ENCODE measurements around the gene PVALB.

DNA sequence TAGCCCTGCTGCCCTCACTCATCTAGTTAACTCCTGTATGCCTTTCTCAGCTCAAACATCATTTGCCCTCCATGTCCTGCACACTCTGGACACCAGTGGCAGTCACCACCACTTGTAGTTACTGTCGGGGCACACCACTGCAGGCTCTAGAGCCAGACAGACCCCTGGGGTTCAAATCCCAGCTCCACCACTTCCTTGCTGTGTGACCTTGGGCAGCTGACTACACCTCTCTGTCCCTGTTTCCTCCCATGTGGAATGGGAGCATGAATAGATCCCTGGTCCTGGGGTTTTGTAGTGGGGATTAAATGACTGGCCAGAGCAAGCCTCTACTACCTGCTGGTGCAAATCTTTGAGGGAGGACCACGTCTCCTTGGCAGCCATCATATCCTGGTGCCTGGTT, 33.1 kb downstream of the PVALB start:
- TF ChIP-seq, protein P1, sequence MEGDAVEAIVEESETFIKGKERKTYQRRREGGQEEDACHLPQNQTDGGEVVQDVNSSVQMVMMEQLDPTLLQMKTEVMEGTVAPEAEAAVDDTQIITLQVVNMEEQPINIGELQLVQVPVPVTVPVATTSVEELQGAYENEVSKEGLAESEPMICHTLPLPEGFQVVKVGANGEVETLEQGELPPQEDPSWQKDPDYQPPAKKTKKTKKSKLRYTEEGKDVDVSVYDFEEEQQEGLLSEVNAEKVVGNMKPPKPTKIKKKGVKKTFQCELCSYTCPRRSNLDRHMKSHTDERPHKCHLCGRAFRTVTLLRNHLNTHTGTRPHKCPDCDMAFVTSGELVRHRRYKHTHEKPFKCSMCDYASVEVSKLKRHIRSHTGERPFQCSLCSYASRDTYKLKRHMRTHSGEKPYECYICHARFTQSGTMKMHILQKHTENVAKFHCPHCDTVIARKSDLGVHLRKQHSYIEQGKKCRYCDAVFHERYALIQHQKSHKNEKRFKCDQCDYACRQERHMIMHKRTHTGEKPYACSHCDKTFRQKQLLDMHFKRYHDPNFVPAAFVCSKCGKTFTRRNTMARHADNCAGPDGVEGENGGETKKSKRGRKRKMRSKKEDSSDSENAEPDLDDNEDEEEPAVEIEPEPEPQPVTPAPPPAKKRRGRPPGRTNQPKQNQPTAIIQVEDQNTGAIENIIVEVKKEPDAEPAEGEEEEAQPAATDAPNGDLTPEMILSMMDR (conservative IDR thresholded peaks at IDR 0.05; ENCODE audit: low read length) = no peak
- no peak for TF ChIP-seq EZH2phosphoT487 (IDR thresholded peaks at IDR 0.05; ENCODE audit: borderline replicate concordance, low read depth, low read length)

Measured in OCI-LY7 (cell line).